ENCODE data around the gene LRRN2.
"Not testable (repeated sequence)": the region's sequence is repeated elsewhere in the genome, so short reads cannot be mapped to it uniquely, and the experiment has no call there.

LRRN2 gene

DNA sequence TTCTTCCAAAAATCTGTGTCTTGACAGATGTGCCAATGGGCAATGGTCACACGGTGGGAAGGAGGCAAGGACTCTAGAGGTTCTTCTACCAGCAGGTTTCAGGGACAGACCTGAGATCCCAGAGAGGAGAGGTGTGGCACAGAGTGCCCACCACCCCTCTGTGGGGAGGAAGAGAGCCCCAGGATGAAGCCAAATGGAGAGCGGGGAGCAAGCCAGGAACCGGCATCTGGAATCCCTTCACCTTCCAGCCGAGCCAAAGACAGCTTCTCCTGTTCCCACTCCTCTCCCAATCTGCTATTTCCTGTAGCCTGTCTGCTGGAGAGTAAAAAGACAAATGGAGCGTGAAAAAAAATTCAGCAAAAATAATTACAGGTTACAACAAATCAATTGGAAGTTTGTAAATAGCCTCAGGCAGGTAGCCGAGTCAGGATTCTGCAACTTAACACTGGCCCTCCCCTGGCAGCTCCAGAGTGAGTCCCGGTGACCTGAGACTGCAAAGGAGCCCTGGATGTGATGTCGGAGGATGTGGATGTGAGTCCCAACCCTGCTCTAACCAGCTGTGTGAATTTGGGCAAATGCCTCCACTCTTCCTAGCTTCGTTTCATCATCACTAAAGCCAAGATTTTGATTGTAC, 45.4 kb upstream of the LRRN2 start:
- in situ Hi-C loops (cut with HindIII; ENCODE audit: low sequenced_read_pairs), result no loop called here

DNA sequence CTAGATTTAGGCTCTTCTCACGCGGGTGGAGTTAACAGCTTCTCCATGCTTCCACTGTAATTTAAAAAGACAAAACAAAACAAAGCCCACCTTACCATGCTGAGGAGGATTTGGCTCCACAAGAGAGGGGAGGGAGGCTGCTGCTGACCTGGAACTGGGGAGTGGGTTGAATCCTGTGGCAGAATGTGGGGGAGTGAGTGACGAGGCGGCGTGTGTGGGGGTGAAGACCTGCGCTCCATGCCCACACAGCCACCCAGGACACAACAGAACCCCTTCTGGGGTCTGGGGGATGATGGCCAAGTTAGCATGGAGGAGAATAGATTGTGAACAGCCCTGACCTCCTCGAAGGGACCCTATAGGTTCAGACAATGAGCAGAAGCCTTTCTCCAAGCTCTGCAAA, 44.0 kb upstream of the LRRN2 start:
- in situ Hi-C loops (cut with HindIII; ENCODE audit: low sequenced_read_pairs), result loop anchor here (5.0 kb wide), 1 partner anchor 57 kb away; no protein-coding TSS in a partner anchor
- no peak overlapping the region for H3K4me3 ChIP-seq (ENCODE audit: low read depth, low read length)
- no peak for DNase-seq (ENCODE audit: low read depth)
- TF ChIP-seq, protein P1, sequence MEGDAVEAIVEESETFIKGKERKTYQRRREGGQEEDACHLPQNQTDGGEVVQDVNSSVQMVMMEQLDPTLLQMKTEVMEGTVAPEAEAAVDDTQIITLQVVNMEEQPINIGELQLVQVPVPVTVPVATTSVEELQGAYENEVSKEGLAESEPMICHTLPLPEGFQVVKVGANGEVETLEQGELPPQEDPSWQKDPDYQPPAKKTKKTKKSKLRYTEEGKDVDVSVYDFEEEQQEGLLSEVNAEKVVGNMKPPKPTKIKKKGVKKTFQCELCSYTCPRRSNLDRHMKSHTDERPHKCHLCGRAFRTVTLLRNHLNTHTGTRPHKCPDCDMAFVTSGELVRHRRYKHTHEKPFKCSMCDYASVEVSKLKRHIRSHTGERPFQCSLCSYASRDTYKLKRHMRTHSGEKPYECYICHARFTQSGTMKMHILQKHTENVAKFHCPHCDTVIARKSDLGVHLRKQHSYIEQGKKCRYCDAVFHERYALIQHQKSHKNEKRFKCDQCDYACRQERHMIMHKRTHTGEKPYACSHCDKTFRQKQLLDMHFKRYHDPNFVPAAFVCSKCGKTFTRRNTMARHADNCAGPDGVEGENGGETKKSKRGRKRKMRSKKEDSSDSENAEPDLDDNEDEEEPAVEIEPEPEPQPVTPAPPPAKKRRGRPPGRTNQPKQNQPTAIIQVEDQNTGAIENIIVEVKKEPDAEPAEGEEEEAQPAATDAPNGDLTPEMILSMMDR (IDR thresholded peaks at IDR 0.05; ENCODE audit: low read depth, low read length, missing control alignments), result no peak

More for the DNA sequence above, 45.4 kb upstream of the LRRN2 start:
- DNase-seq (ENCODE audit: low read depth), result no peak
- H3K4me3 ChIP-seq (ENCODE audit: low read depth, low read length), result no peak overlapping the region
- TF ChIP-seq, protein P1 (IDR thresholded peaks at IDR 0.05; ENCODE audit: low read depth, low read length, missing control alignments), result no peak

DNA sequence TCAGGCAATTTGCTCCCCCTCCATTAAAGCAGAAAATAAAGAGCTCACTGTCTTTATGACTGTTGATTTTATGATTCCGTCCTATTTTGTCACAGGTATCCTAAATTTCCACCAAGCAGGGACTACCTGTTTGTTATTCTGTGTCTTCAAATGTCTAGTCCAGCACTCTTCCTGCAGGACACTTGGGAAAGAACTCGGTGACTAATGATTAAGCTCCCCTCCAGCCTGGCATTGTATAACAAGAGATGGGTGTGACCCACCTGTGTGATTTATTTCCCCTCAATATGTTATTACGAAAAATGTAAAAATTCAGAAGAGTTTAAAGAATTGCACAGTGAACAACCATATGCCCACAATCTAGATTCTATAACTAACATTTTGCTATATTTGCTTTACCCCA, 42.9 kb upstream of the LRRN2 start:
- in situ Hi-C loops (cut with HindIII; ENCODE audit: low sequenced_read_pairs), result loop anchor here (5.0 kb wide), 1 partner anchor 56 kb away; no protein-coding TSS in a partner anchor
- no peak overlapping the region for H3K4me3 ChIP-seq (ENCODE audit: low read depth, low read length)
- TF ChIP-seq, protein P1 (IDR thresholded peaks at IDR 0.05; ENCODE audit: low read depth, low read length, missing control alignments), result no peak
- DNase-seq (ENCODE audit: low read depth), result no peak

DNA sequence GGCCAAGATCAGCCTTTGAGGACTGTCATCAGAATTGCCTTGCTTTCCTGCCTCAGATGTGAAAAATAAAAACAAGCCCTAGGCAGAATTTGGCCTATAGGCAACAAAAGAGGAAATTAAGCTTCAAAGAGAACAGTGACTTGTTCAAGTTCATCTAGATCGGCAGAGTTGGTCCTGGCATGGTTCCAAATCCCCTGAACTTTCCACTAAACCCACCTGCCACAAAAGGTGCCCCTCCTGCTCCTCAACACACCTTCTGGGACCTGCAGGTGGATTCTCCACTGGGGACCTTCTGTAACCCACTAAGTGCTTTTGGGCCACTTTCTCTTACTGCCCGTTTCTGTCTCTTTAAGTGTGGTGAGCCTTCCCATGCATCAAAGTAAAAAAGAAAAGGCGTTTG, 42.5 kb upstream of the LRRN2 start:
- in situ Hi-C loops (cut with HindIII; ENCODE audit: low sequenced_read_pairs), result loop anchor here (5.0 kb wide), 1 partner anchor 56 kb away; no protein-coding TSS in a partner anchor

DNA sequence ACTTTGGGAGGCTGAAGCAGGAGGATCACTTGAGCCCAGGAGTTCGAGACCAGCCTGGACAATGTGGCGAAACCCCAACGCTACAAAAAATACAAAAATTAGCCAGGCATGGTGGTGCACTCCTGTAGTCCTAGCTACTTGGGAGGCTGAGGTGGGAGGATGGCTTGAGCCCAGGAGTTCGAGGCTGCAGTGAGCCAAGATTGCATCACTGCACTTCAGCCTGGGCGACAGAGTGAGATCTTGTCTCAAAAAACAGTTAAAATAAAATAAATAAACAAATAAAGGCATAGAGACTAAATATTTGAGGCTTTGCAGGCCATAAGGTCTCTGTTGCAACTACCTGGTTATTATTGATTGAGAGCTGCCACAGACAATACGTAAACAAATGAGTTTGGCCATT, 41.9 kb upstream of the LRRN2 start:
- not testable (repeated sequence) for H3K4me3 ChIP-seq (ENCODE audit: low read depth, low read length); DNase-seq (ENCODE audit: low read depth)
- in situ Hi-C loops (cut with HindIII; ENCODE audit: low sequenced_read_pairs), result loop anchor here (5.0 kb wide), 1 partner anchor 55 kb away; no protein-coding TSS in a partner anchor

More for the DNA sequence above, 42.5 kb upstream of the LRRN2 start:
- no peak for DNase-seq (ENCODE audit: low read depth)
- TF ChIP-seq, protein P1 (IDR thresholded peaks at IDR 0.05; ENCODE audit: low read depth, low read length, missing control alignments), result no peak
- H3K4me3 ChIP-seq (ENCODE audit: low read depth, low read length), result no peak overlapping the region

DNA sequence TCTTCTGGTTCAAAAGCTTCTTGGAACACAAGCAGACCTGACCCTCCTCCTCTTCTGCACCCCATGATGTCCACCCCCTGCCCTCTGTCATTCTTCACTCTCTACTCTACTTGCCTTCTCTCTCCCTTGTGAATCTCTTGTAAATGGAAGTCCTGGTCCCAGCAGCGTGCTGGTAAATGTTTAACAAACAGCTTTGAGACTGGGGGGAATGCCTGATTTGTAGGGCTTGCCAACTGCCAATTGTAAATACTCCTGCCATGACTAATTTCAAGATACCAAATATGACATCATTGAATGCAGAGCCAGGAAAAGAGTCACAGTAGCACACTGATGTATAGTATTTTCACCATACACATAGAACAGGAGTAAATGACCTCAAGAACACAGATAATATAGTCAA, 40.9 kb upstream of the LRRN2 start:
- in situ Hi-C loops (cut with HindIII; ENCODE audit: low sequenced_read_pairs), result loop anchor here (5.0 kb wide), 1 partner anchor 54 kb away; no protein-coding TSS in a partner anchor
- TF ChIP-seq, protein P1 (IDR thresholded peaks at IDR 0.05; ENCODE audit: low read depth, low read length, missing control alignments), result no peak
- DNase-seq (ENCODE audit: low read depth), result no peak
- H3K4me3 ChIP-seq (ENCODE audit: low read depth, low read length), result no peak overlapping the region

DNA sequence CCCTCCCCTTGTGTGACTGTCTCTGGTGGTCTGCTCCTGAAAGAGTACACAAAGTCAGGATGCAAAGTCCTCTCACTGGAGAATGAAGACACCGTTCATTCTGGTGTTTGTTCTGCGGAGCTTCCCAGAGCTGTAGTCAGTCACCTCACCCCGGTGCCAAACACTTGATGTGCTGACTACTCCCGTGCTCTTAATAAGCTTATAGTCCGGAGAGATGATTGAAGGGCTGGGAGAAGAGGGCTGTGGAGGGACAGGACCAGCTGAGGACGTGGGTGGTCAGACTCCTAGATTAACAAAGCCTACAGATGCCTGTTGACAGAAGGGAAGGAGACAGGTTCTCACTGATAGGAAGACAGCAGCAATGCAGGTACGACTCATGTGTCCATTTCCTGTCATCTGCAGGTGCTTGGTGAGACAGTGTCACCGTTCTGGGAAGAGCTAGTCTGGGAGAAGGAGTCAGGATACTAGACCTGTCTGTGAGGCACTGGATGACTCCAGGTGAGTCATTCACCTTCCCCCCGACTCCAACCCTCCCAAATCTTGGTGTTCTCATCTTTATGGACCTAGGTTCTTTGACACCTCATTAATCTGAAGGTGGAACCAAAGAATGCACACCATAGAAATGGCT, 40.4 kb upstream of the LRRN2 start:
- DNase-seq (ENCODE audit: low read depth), result no peak
- no peak overlapping the region for H3K4me3 ChIP-seq (ENCODE audit: low read depth, low read length)
- in situ Hi-C loops (cut with HindIII; ENCODE audit: low sequenced_read_pairs), result loop anchor here (5.0 kb wide), 1 partner anchor 54 kb away; no protein-coding TSS in a partner anchor
- TF ChIP-seq, protein P1 (IDR thresholded peaks at IDR 0.05; ENCODE audit: low read depth, low read length, missing control alignments), result no peak
